ENCODE data around the gene TMEM114. TPM values are rescaled to one million over a fixed set of nuclear protein-coding genes. Genes with fewer than 3 reads are reported as not detected.

TMEM114 gene
- polyA plus RNA-seq, 1 donor = 0.49 TPM

- H3K27ac ChIP-seq (ENCODE audit: low read length) = no peak overlapping the region
- no peaks in the 10 kb centered on the region for H3K36me3 ChIP-seq (ENCODE audit: control insufficient read depth, insufficient read depth, low read length)
- no peak for DNase-seq
- WGBS (ENCODE audit: insufficient coverage, low lambda C conversion rate) = no CpG with 5 or more reads among the region's 7 CpGs
- H3K9me3 ChIP-seq (ENCODE audit: control insufficient read depth, low read depth, low read length) = no peaks in the 10 kb centered on the region
- no peak overlapping the region for H3K4me3 ChIP-seq (ENCODE audit: low read length)
- H3K4me1 ChIP-seq (ENCODE audit: control insufficient read depth, insufficient read depth, low read length) = no peaks in the 10 kb centered on the region
- H3K27me3 ChIP-seq (ENCODE audit: control insufficient read depth, insufficient read depth, low read length) = no peaks in the 10 kb centered on the region
Observed at GRCh38 chr16:8522757-8523156, 67.6 kb downstream of the TMEM114 start.

- no CpG with 5 or more reads among the region's 5 CpGs for WGBS (ENCODE audit: insufficient coverage, low lambda C conversion rate)
- no peak for DNase-seq
Observed at GRCh38 chr16:8519643-8520042, 70.7 kb downstream of the TMEM114 start.

More at GRCh38 chr16:8519643-8520042, 70.7 kb downstream of the TMEM114 start:
- Histone ChIP-seq H3K36me3 (ENCODE audit: control insufficient read depth, insufficient read depth, low read length) (no peaks in the 10 kb centered on the region), H3K9me3 (ENCODE audit: control insufficient read depth, low read depth, low read length) (no peaks in the 10 kb centered on the region), H3K27me3 (ENCODE audit: control insufficient read depth, insufficient read depth, low read length) (no peaks in the 10 kb centered on the region), H3K4me3 (ENCODE audit: low read length) (no peak overlapping the region), H3K27ac (ENCODE audit: low read length) (no peak overlapping the region), H3K4me1 (ENCODE audit: control insufficient read depth, insufficient read depth, low read length) (no peaks in the 10 kb centered on the region)

Other genes with a start within 250 kb of the TMEM114 start
- 17.2 TPM for gene METTL22, start 31.2 kb upstream of the TMEM114 start, polyA plus RNA-seq
- 55.7 TPM for gene ABAT, start 84.1 kb upstream of the TMEM114 start, polyA plus RNA-seq
- 19.4 TPM for gene TMEM186, start 207.1 kb upstream of the TMEM114 start, polyA plus RNA-seq
- gene PMM2, start 207.3 kb upstream of the TMEM114 start, polyA plus RNA-seq = 40.3 TPM

Data from large intestine (tissue), 3 donors.